ENCODE data around the gene NDUFV3. TPM values are rescaled to one million over a fixed set of nuclear protein-coding genes. Genes with fewer than 3 reads are reported as not detected.
"Not testable (repeated sequence)": the region's sequence is repeated elsewhere in the genome, so short reads cannot be mapped to it uniquely, and the experiment has no call there.

The NDUFV3 gene
- polyA plus RNA-seq, 6 donors from 2014 or later, result 4.3 to 22.0 (median 12.4) TPM

- H3K4me1 Mint-ChIP-seq, result peaks cover 5 to 18% (median 17%) of the 10 kb centered on the region in 3 donors
- peaks cover 5 to 24% of the 10 kb centered on the region in 2 donors for H3K36me3 Mint-ChIP-seq
- no peak overlapping the region for H3K4me3 Mint-ChIP-seq
- ATAC-seq (ENCODE audit: low read depth in 2 of 2), result no peak
- no peaks in the 10 kb centered on the region for H3K9me3 Mint-ChIP-seq
- no peak overlapping the region for H3K27ac Mint-ChIP-seq
- no peak for DNase-seq
- H3K27me3 Mint-ChIP-seq, result no peaks in the 10 kb centered on the region
Measured at GRCh38 chr21:42861311-42861847, 31.7 kb upstream of the NDUFV3 start.

- no peak overlapping the region for H3K27ac Mint-ChIP-seq
- ATAC-seq (ENCODE audit: low read depth in 2 of 2), result no peak
- no peaks in the 10 kb centered on the region for H3K9me3 Mint-ChIP-seq
- DNase-seq, result no peak
- H3K27me3 Mint-ChIP-seq, result no peaks in the 10 kb centered on the region
- peaks cover 5 to 21% (median 14%) of the 10 kb centered on the region in 3 donors for H3K4me1 Mint-ChIP-seq
- no peak overlapping the region for H3K4me3 Mint-ChIP-seq
- peaks cover 5 to 18% of the 10 kb centered on the region in 2 donors for H3K36me3 Mint-ChIP-seq
Measured at GRCh38 chr21:42861848-42862400, 31.2 kb upstream of the NDUFV3 start.

- H3K27ac Mint-ChIP-seq, result peak overlapping the region in 3 of 6 donors; percentile 24 to 79 (median 78)
- no peak for ATAC-seq (ENCODE audit: low read depth in 2 of 2)
Measured at GRCh38 chr21:42862774-42863503, 30.2 kb upstream of the NDUFV3 start.

GRCh38 chr21:42863504-42863870, 29.6 kb upstream of the NDUFV3 start:
- H3K36me3 Mint-ChIP-seq, result peaks cover 0 to 15% of the 10 kb centered on the region in 2 donors
- ATAC-seq (ENCODE audit: low read depth in 2 of 2) (no peak), DNase-seq (no peak)
- no peaks in the 10 kb centered on the region for H3K27me3 Mint-ChIP-seq
- no peaks in the 10 kb centered on the region for H3K9me3 Mint-ChIP-seq
- H3K27ac Mint-ChIP-seq, result peak overlapping the region in 1 of 6 donors; percentile 79
- peaks cover 7 to 21% (median 14%) of the 10 kb centered on the region in 3 donors for H3K4me1 Mint-ChIP-seq
- H3K4me3 Mint-ChIP-seq, result no peak overlapping the region

More at GRCh38 chr21:42862774-42863503, 30.2 kb upstream of the NDUFV3 start:
- Mint-ChIP-seq H3K4me1 (peaks cover 7 to 21% (median 14%) of the 10 kb centered on the region in 3 donors), H3K9me3 (no peaks in the 10 kb centered on the region), H3K36me3 (peaks cover 0 to 17% of the 10 kb centered on the region in 2 donors), H3K27me3 (no peaks in the 10 kb centered on the region), H3K4me3 (no peak overlapping the region)
- no peak for DNase-seq

- Mint-ChIP-seq H3K27ac (peak overlapping the region in 1 of 6 donors; percentile 84), H3K4me1 (peaks cover 7 to 21% (median 10%) of the 10 kb centered on the region in 3 donors), H3K9me3 (no peaks in the 10 kb centered on the region), H3K27me3 (no peaks in the 10 kb centered on the region), H3K4me3 (peak overlapping the region in 1 of 8 donors; percentile 70), H3K36me3 (peaks cover 0 to 9% of the 10 kb centered on the region in 2 donors)
- no peak for DNase-seq
- ATAC-seq (ENCODE audit: low read depth in 2 of 2), result no peak
Measured at GRCh38 chr21:42864286-42864685, 28.8 kb upstream of the NDUFV3 start.

- DNase-seq (no peak), ATAC-seq (ENCODE audit: low read depth in 2 of 2) (no peak)
- Mint-ChIP-seq H3K27ac (peak overlapping the region in 2 of 6 donors; percentile 47 to 72), H3K4me3 (peak overlapping the region in 1 of 8 donors; percentile 70), H3K27me3 (no peaks in the 10 kb centered on the region), H3K9me3 (no peaks in the 10 kb centered on the region), H3K36me3 (peaks cover 0 to 9% of the 10 kb centered on the region in 2 donors), H3K4me1 (peaks cover 7 to 21% (median 10%) of the 10 kb centered on the region in 3 donors)
Measured at GRCh38 chr21:42864815-42865775, 28.0 kb upstream of the NDUFV3 start.

GRCh38 chr21:42865776-42866160, 27.3 kb upstream of the NDUFV3 start:
- Mint-ChIP-seq H3K9me3 (no peaks in the 10 kb centered on the region), H3K27me3 (no peaks in the 10 kb centered on the region), H3K4me1 (peaks cover 7 to 21% (median 10%) of the 10 kb centered on the region in 3 donors), H3K4me3 (no peak overlapping the region), H3K36me3 (peaks cover 0 to 9% of the 10 kb centered on the region in 2 donors), H3K27ac (peak overlapping the region in 1 of 6 donors; percentile 47)
- DNase-seq (no peak), ATAC-seq (ENCODE audit: low read depth in 2 of 2) (no peak)

- H3K9me3 Mint-ChIP-seq, result no peaks in the 10 kb centered on the region
- peaks cover 6 to 7% of the 10 kb centered on the region in 2 donors for H3K36me3 Mint-ChIP-seq
- no peak for DNase-seq
- H3K27ac Mint-ChIP-seq, result peak overlapping the region in 1 of 6 donors; percentile 66
- peaks cover 10 to 21% (median 10%) of the 10 kb centered on the region in 3 donors for H3K4me1 Mint-ChIP-seq
- H3K4me3 Mint-ChIP-seq, result no peak overlapping the region
- no peak for ATAC-seq (ENCODE audit: low read depth in 2 of 2)
- no peaks in the 10 kb centered on the region for H3K27me3 Mint-ChIP-seq
Measured at GRCh38 chr21:42868196-42868595, 24.9 kb upstream of the NDUFV3 start.

GRCh38 chr21:42873096-42873495, 20.0 kb upstream of the NDUFV3 start:
- no peaks in the 10 kb centered on the region for H3K9me3 Mint-ChIP-seq
- DNase-seq, result no peak
- H3K36me3 Mint-ChIP-seq, result peaks cover 6 to 10% of the 10 kb centered on the region in 2 donors
- no peak overlapping the region for H3K4me3 Mint-ChIP-seq
- ATAC-seq (ENCODE audit: low read depth in 2 of 2), result no peak
- peaks cover 3 to 17% (median 6%) of the 10 kb centered on the region in 3 donors for H3K4me1 Mint-ChIP-seq
- peak overlapping the region in 2 of 6 donors; percentile 32 to 69 for H3K27ac Mint-ChIP-seq
- no peaks in the 10 kb centered on the region for H3K27me3 Mint-ChIP-seq

GRCh38 chr21:42875811-42876210, 17.3 kb upstream of the NDUFV3 start:
- H3K9me3 Mint-ChIP-seq; H3K27me3 Mint-ChIP-seq; DNase-seq; ATAC-seq (ENCODE audit: low read depth in 2 of 2): not testable (repeated sequence)
- peaks cover 25 to 38% (median 26%) of the 10 kb centered on the region in 3 donors for H3K4me1 Mint-ChIP-seq
- H3K36me3 Mint-ChIP-seq, result peaks cover 6 to 16% of the 10 kb centered on the region in 2 donors
- H3K27ac Mint-ChIP-seq, result peak overlapping the region in 2 of 6 donors; percentile 44 to 89
- H3K4me3 Mint-ChIP-seq, result peak overlapping the region in 1 of 8 donors; percentile 96

GRCh38 chr21:42878678-42878992, 14.5 kb upstream of the NDUFV3 start:
- peak overlapping the region; percentile 96 to 100 (median 98) for H3K27ac Mint-ChIP-seq
- peaks cover 0 to 7% of the 10 kb centered on the region in 2 donors for H3K36me3 Mint-ChIP-seq
- ATAC-seq (ENCODE audit: low read depth in 2 of 2) (peak in 1 of 2 donors; percentile 1), DNase-seq (peak; percentile 13)
- peak overlapping the region; percentile 95 to 100 (median 98) for H3K4me3 Mint-ChIP-seq
- H3K9me3 Mint-ChIP-seq, result no peaks in the 10 kb centered on the region
- H3K27me3 Mint-ChIP-seq, result no peaks in the 10 kb centered on the region
- H3K4me1 Mint-ChIP-seq, result peaks cover 27 to 40% (median 28%) of the 10 kb centered on the region in 3 donors

- ATAC-seq (ENCODE audit: low read depth in 2 of 2), result peak; percentile 92
- no peaks in the 10 kb centered on the region for H3K27me3 Mint-ChIP-seq
Measured at GRCh38 chr21:42878993-42879787, 13.9 kb upstream of the NDUFV3 start, which contains the start of gene WDR4. TSS of gene WDR4 (minus strand) at chr21:42879539. CDS start at chr21:42879495, 44 bp downstream.

More at GRCh38 chr21:42878993-42879787, 13.9 kb upstream of the NDUFV3 start, which contains the start of gene WDR4:
- Mint-ChIP-seq H3K36me3 (peaks cover 0 to 5% of the 10 kb centered on the region in 2 donors), H3K4me3 (peak within 1 kb of the TSS; percentile 95 to 100 (median 98)), H3K9me3 (no peaks in the 10 kb centered on the region), H3K27ac (peak within 1 kb of the TSS; percentile 96 to 100 (median 99)), H3K4me1 (peaks cover 27 to 40% (median 28%) of the 10 kb centered on the region in 3 donors)
- DNase-seq, result peak; percentile 99

All from naive B cell (primary cell).